Skeletal muscle satellite cell (primary cell): ENCODE data around the gene C14orf119.

Source experiments
- H3K27me3 ChIP-seq: 2 replicates; pipeline ENCODE4 v1.7.0; 2013; ENCODE audit warnings: low read length; ENCODE audit not compliant: control insufficient read depth, insufficient read depth
- H3K36me3 ChIP-seq: 2 replicates; pipeline ENCODE4 v1.7.0; 2013; ENCODE audit warnings: mild to moderate bottlenecking, control low read depth, low read length; ENCODE audit not compliant: insufficient read depth
- H3K4me1 ChIP-seq: 2 replicates; pipeline ENCODE4 v1.7.0; 2013; ENCODE audit warnings: low read length; ENCODE audit not compliant: control insufficient read depth, insufficient read depth
- H3K4me2 ChIP-seq: 2 replicates; pipeline ENCODE4 v1.7.0; 2013; ENCODE audit warnings: mild to moderate bottlenecking, low read length
- H3K4me3 ChIP-seq: 2 replicates; pipeline ENCODE4 v1.7.0; 2013; ENCODE audit warnings: low read length
- H3K9ac ChIP-seq: 2 replicates; pipeline ENCODE4 v1.7.0; 2013; ENCODE audit warnings: mild to moderate bottlenecking, low read depth, low read length, moderate library complexity
- H3K9me3 ChIP-seq: replicated peaks from 2 replicates; pipeline ENCODE4 v1.7.0; 2013; ENCODE audit warnings: mild to moderate bottlenecking, control low read depth, low read length

Gene C14orf119

GRCh38 chr14:23066855-23067744 lies 28.2 kb upstream of the C14orf119 start:
- Histone ChIP-seq H3K9ac (no peak overlapping the region), H3K27me3 (no peaks in the 10 kb centered on the region), H3K36me3 (peaks cover 62% of the 10 kb centered on the region), H3K4me1 (peaks cover 44% of the 10 kb centered on the region), H3K4me2 (no peak overlapping the region), H3K4me3 (no peak overlapping the region), H3K9me3 (no peaks in the 10 kb centered on the region)

- H3K4me2 ChIP-seq = peak overlapping the region; percentile 69
- no peaks in the 10 kb centered on the region for H3K27me3 ChIP-seq
- peaks cover 62% of the 10 kb centered on the region for H3K36me3 ChIP-seq
- H3K9me3 ChIP-seq = no peaks in the 10 kb centered on the region
- H3K4me1 ChIP-seq = peaks cover 37% of the 10 kb centered on the region
- no peak overlapping the region for H3K4me3 ChIP-seq
- no peak overlapping the region for H3K9ac ChIP-seq
Measured at GRCh38 chr14:23067847-23068788, 27.2 kb upstream of the C14orf119 start.

GRCh38 chr14:23068789-23069412 lies 26.4 kb upstream of the C14orf119 start:
- Histone ChIP-seq H3K4me3 (no peak overlapping the region), H3K9me3 (no peaks in the 10 kb centered on the region), H3K9ac (no peak overlapping the region), H3K27me3 (no peaks in the 10 kb centered on the region), H3K4me2 (peak overlapping the region; percentile 71), H3K36me3 (peaks cover 58% of the 10 kb centered on the region), H3K4me1 (peaks cover 37% of the 10 kb centered on the region)

GRCh38 chr14:23069413-23069806 lies 25.9 kb upstream of the C14orf119 start:
- H3K4me1 ChIP-seq = peaks cover 37% of the 10 kb centered on the region
- peak overlapping the region; percentile 37 for H3K4me3 ChIP-seq
- H3K36me3 ChIP-seq = peaks cover 58% of the 10 kb centered on the region
- no peaks in the 10 kb centered on the region for H3K27me3 ChIP-seq
- no peaks in the 10 kb centered on the region for H3K9me3 ChIP-seq
- no peak overlapping the region for H3K9ac ChIP-seq
- peak overlapping the region; percentile 71 for H3K4me2 ChIP-seq

GRCh38 chr14:23070262-23071129 lies 24.8 kb upstream of the C14orf119 start:
- peak overlapping the region; percentile 92 for H3K4me3 ChIP-seq
- H3K9me3 ChIP-seq = no peaks in the 10 kb centered on the region
- peak overlapping the region; percentile 91 for H3K4me2 ChIP-seq
- H3K4me1 ChIP-seq = peaks cover 37% of the 10 kb centered on the region
- H3K9ac ChIP-seq = peak overlapping the region; percentile 97
- H3K27me3 ChIP-seq = no peaks in the 10 kb centered on the region
- H3K36me3 ChIP-seq = peaks cover 59% of the 10 kb centered on the region

GRCh38 chr14:23071244-23071920 lies 23.9 kb upstream of the C14orf119 start:
- Histone ChIP-seq H3K4me3 (peak overlapping the region; percentile 92), H3K27me3 (no peaks in the 10 kb centered on the region), H3K4me2 (peak overlapping the region; percentile 91), H3K36me3 (peaks cover 58% of the 10 kb centered on the region), H3K4me1 (peaks cover 37% of the 10 kb centered on the region), H3K9ac (peak overlapping the region; percentile 97), H3K9me3 (no peaks in the 10 kb centered on the region)

GRCh38 chr14:23071921-23072539 lies 23.3 kb upstream of the C14orf119 start:
- peak overlapping the region; percentile 29 for H3K4me3 ChIP-seq

GRCh38 chr14:23074906-23075305 lies 20.4 kb upstream of the C14orf119 start:
- Histone ChIP-seq H3K9ac (no peak overlapping the region), H3K27me3 (no peaks in the 10 kb centered on the region), H3K9me3 (no peaks in the 10 kb centered on the region), H3K36me3 (peaks cover 68% of the 10 kb centered on the region), H3K4me1 (peaks cover 41% of the 10 kb centered on the region), H3K4me2 (no peak overlapping the region), H3K4me3 (no peak overlapping the region)

More at GRCh38 chr14:23071921-23072539, 23.3 kb upstream of the C14orf119 start:
- H3K36me3 ChIP-seq = peaks cover 58% of the 10 kb centered on the region
- H3K27me3 ChIP-seq = no peaks in the 10 kb centered on the region
- H3K9ac ChIP-seq = peak overlapping the region; percentile 97
- H3K9me3 ChIP-seq = no peaks in the 10 kb centered on the region
- H3K4me1 ChIP-seq = peaks cover 37% of the 10 kb centered on the region
- H3K4me2 ChIP-seq = peak overlapping the region; percentile 91

GRCh38 chr14:23076785-23077408 lies 18.4 kb upstream of the C14orf119 start:
- H3K36me3 ChIP-seq = peaks cover 88% of the 10 kb centered on the region
- no peaks in the 10 kb centered on the region for H3K27me3 ChIP-seq
- H3K9ac ChIP-seq = no peak overlapping the region
- H3K4me2 ChIP-seq = no peak overlapping the region
- no peaks in the 10 kb centered on the region for H3K9me3 ChIP-seq
- H3K4me1 ChIP-seq = peaks cover 45% of the 10 kb centered on the region
- H3K4me3 ChIP-seq = no peak overlapping the region
